HepG2 (cell line): Measurements from ENCODE around the gene ENHO. TPM values are rescaled to one million over a fixed set of nuclear protein-coding genes. Genes with fewer than 3 reads are reported as not detected.

Experiments
- ATAC-seq: fragments of 200-7000 bp; cut with Tn5 transposase; 3 replicates; pipeline ENCODE4 v1.9.1; 2020; ENCODE audit warnings: mild to moderate bottlenecking, moderate library complexity
- BruUV-seq: library from RNA; stranded (reverse); fragments of 400-500 nt; replicated peaks from 2 replicates; lab custom pipeline; 2021; lab: Mats Ljungman, UMichigan
- CTCF ChIA-PET: fragments of 300-600 bp; formaldehyde crosslinking; extraction: SDS; loops from one replicate; lab custom pipeline; 2021; ENCODE audit warnings: low total read pairs, inconsistent platforms, low intra/inter-chr PET ratio; lab: Yijun Ruan, JAX
- POLR2A ChIA-PET: fragments of 350-600 bp; sonication (Branson Sonifier 250); formaldehyde crosslinking; loops from one replicate; lab custom pipeline; 2020; ENCODE audit warnings: antibody characterized with exemption, inconsistent platforms; lab: Yijun Ruan, JAX
- DNase-seq: peaks from one replicate; pipeline ENCODE4 v3.0.0-alpha.2; 2015; ENCODE audit warnings: low spot score
- FAIRE-seq: peaks from 3 replicates; lab custom pipeline; 2011; peaks lifted over from hg19 to GRCh38; lab: Jason Lieb, UNC
- H2AFZ ChIP-seq: one replicate; pipeline ENCODE4 v1.6.1; 2011; ENCODE audit warnings: low read length, inconsistent platforms
- H3K27ac ChIP-seq: fragments of 300-600 bp; 3 replicates; pipeline ENCODE4 v1.8.0; 2011; ENCODE audit warnings: mixed run types, mild to moderate bottlenecking, mixed read lengths, low read length, inconsistent platforms; ENCODE audit not compliant: insufficient read depth; ENCODE audit errors: extremely low read length
- H3K27me3 ChIP-seq, 2 experiments: fragments of 200-600 bp in 1 of 2; 2 replicates in 1 of 2; 3 replicates in 1 of 2; pipeline versions ENCODE4 v1.6.0 to v1.8.0; 2011; ENCODE audit warnings: low read length in 2 of 2, mild to moderate bottlenecking in 2 of 2, moderate library complexity in 2 of 2, inconsistent platforms in 1 of 2; ENCODE audit not compliant: insufficient read depth in 2 of 2, control insufficient read depth in 1 of 2
- H3K36me3 ChIP-seq, 2 experiments: fragments of 200-600 bp in 1 of 2; replicated peaks in 1 of 2; 2 replicates in 1 of 2; 3 replicates in 1 of 2; pipeline versions ENCODE4 v1.5.1 to v1.8.0; 2011; ENCODE audit warnings: low read length in 2 of 2, inconsistent platforms in 1 of 2; ENCODE audit not compliant: insufficient read depth in 2 of 2, control insufficient read depth in 1 of 2
- H3K4me1 ChIP-seq: 2 replicates; pipeline ENCODE4 v1.5.1; 2012; ENCODE audit warnings: low read length, inconsistent platforms; ENCODE audit not compliant: insufficient read depth
- H3K4me2 ChIP-seq: 2 replicates; pipeline ENCODE4 v1.6.0; 2011; ENCODE audit warnings: low read depth, low read length, inconsistent platforms
- H3K4me3 ChIP-seq, 3 experiments: fragments of 200-600 bp in 1 of 3; sonication (generic), shearing (Covaris generic) in 1 of 3; replicated peaks in 1 of 3; 2 replicates each; pipeline ENCODE4 v1.5.1; 2011 to 2016; ENCODE audit warnings: low read length in 3 of 3, inconsistent platforms in 2 of 3, low read depth in 2 of 3, mild to moderate bottlenecking in 2 of 3, control low read depth in 1 of 3, mixed read lengths in 1 of 3; ENCODE audit not compliant: insufficient read depth in 1 of 3
- H3K79me2 ChIP-seq: one replicate; pipeline ENCODE4 v1.6.1; 2011; ENCODE audit warnings: low read length, inconsistent platforms; ENCODE audit not compliant: insufficient read depth
- H3K9ac ChIP-seq: 2 replicates; pipeline ENCODE4 v1.6.0; 2011; ENCODE audit warnings: mild to moderate bottlenecking, low read depth, low read length, inconsistent platforms; ENCODE audit not compliant: insufficient read depth
- H3K9me3 ChIP-seq: 2 replicates; pipeline ENCODE4 v1.5.1; 2012; ENCODE audit warnings: mild to moderate bottlenecking, low read length
- H4K20me1 ChIP-seq: 2 replicates; pipeline ENCODE4 v1.6.0; 2011; ENCODE audit warnings: inconsistent platforms, mild to moderate bottlenecking, low read length, moderate library complexity; ENCODE audit not compliant: insufficient read depth
- CREBL2 ChIP-seq: sonication (generic); formaldehyde crosslinking; IDR thresholded peaks from 2 replicates; pipeline ENCODE4 v1.8.1; 2023; ENCODE audit warnings: missing genetic modification reagents, mild to moderate bottlenecking, borderline replicate concordance
- E2F5 ChIP-seq: sonication (generic); formaldehyde crosslinking; conservative IDR thresholded peaks from 2 replicates; pipeline ENCODE4 v1.4.0; 2020; ENCODE audit warnings: missing genetic modification reagents
- ERF ChIP-seq: IDR thresholded peaks from 2 replicates; pipeline ENCODE4 v1.6.1; 2018; ENCODE audit warnings: missing biosample characterization, missing genetic modification reagents
- HMGXB4 ChIP-seq, 2 experiments: sonication (generic) in 1 of 2; formaldehyde crosslinking in 1 of 2; IDR thresholded peaks; 2 replicates each; pipeline versions ENCODE4 v1.4.0 to v1.6.1; 2018 to 2020; ENCODE audit warnings: missing genetic modification reagents in 2 of 2, borderline replicate concordance in 1 of 2, low read depth in 1 of 2, mild to moderate bottlenecking in 1 of 2, missing biosample characterization in 1 of 2
- RAD51 ChIP-seq: fragments of 450-650 bp; IDR thresholded peaks from 2 replicates; pipeline ENCODE4 v1.6.1; 2016; ENCODE audit warnings: borderline replicate concordance
- TFAP4 ChIP-seq: sonication (generic); IDR thresholded peaks from 2 replicates; pipeline ENCODE4 v1.6.1; 2016; ENCODE audit warnings: low read depth, borderline replicate concordance
- ZBTB33 ChIP-seq: sonication (generic); formaldehyde crosslinking; IDR thresholded peaks from 2 replicates; pipeline ENCODE4 v1.4.0; 2020; ENCODE audit warnings: missing genetic modification reagents
- ZNF33A ChIP-seq: sonication (generic); formaldehyde crosslinking; IDR thresholded peaks from 2 replicates; pipeline ENCODE4 v1.5.1; 2020; ENCODE audit warnings: missing genetic modification reagents, mild to moderate bottlenecking, moderate library complexity, borderline replicate concordance
- ZNF605 ChIP-seq: sonication (generic); formaldehyde crosslinking; IDR thresholded peaks from 2 replicates; pipeline ENCODE4 v1.8.0; 2022; ENCODE audit warnings: mild to moderate bottlenecking, missing genetic modification reagents
- ZNF879 ChIP-seq: sonication (generic); formaldehyde crosslinking; IDR thresholded peaks from 2 replicates; pipeline ENCODE4 v1.8.1; 2023; ENCODE audit warnings: missing genetic modification reagents
- WGBS: methylation state at CpG from one replicate; pipeline ENCODE4 v1.1.6; 2017; ENCODE audit warnings: low lambda C conversion rate; 5-methylcytosine and 5-hydroxymethylcytosine counted together
- in situ Hi-C: cut with HindIII; loops from 2 replicates; pipeline ENCODE4 v1.10.0; 2017; ENCODE audit warnings: low pct_unique_long_range_greater_than_20kb; ENCODE audit not compliant: extremely low pct_ligation_motif_present
- intact Hi-C: fragments of 100-400 bp; cut with micrococcal nuclease; formaldehyde crosslinking; loops from one replicate; pipeline ENCODE4 v1.10.0; 2022; ENCODE audit not compliant: unreplicated experiment
- polyA plus RNA-seq, 8 experiments: library from polyadenylated mRNA; depleted of rRNA in 3 of 8; stranded (reverse) in 7 of 8; unstranded in 1 of 8; fragments of >200 nt; fragmentation: Illumina TruSeq in 4 of 8; extraction: Trizol in 4 of 8; gene quantifications; 2 replicates each; pipeline versions ENCODE4 v1.2.1 to v1.2.3, GENCODE V29; 2011 to 2016; ENCODE audit warnings: low read depth in 4 of 8, missing spikeins in 1 of 8, mixed read lengths in 1 of 8; ENCODE audit not compliant: insufficient read depth in 1 of 8
- total RNA-seq, 5 experiments: library from RNA; depleted of rRNA; stranded (reverse); fragments of >200 nt; fragmentation: Illumina TruSeq; extraction: Trizol; gene quantifications; 2 replicates each; pipeline ENCODE4 v1.2.3, GENCODE V29; 2016; ENCODE audit warnings: low read depth in 1 of 5

ENHO gene
- total and polyA plus RNA-seq, 2 of the 13 experiments (the other 11 are each of a cell fraction or from before 2014, with no cell fraction given), result 0.08 to 0.60 TPM

GRCh38 chr9:34491596-34491995 is 31.2 kb downstream of the ENHO start:
- no peak for TF ChIP-seq ZBTB33 (CRISPR knock-in tag)
- TF ChIP-seq ZNF605 (CRISPR knock-in tag), result no peak
- TF ChIP-seq TFAP4, result no peak
- no peak for TF ChIP-seq ZNF879 (CRISPR knock-in tag)
- no peak for TF ChIP-seq HMGXB4 (CRISPR knock-in tag; IDR thresholded peaks at IDR 0.05; ENCODE audit: borderline replicate concordance in 1 of 2, low read depth in 1 of 2)
- TF ChIP-seq ERF (CRISPR knock-in tag), result no peak
- no peak for TF ChIP-seq E2F5 (CRISPR knock-in tag)
- TF ChIP-seq RAD51, result no peak
- TF ChIP-seq CREBL2 (CRISPR knock-in tag), result no peak
- no peak for TF ChIP-seq ZNF33A
- intact Hi-C loops (no loop called here), in situ Hi-C loops (no loop called here)
- Histone ChIP-seq H3K27me3 (peaks cover 0 to 7% of the 10 kb centered on the region in 2 experiments; a peak in 1 of 5 replicates), H3K36me3 (no peaks in the 10 kb centered on the region), H4K20me1 (no peaks in the 10 kb centered on the region), H2AFZ (no peak overlapping the region), H3K9me3 (no peaks in the 10 kb centered on the region), H3K4me1 (no peaks in the 10 kb centered on the region), H3K9ac (no peak overlapping the region), H3K27ac (no peak overlapping the region), H3K4me3 (no peak overlapping the region), H3K79me2 (no peaks in the 10 kb centered on the region), H3K4me2 (no peak overlapping the region)
- CTCF ChIA-PET, result no interaction called here
- no peak for FAIRE-seq
- POLR2A ChIA-PET, result no interaction called here
- DNase-seq, result no peak
- WGBS, result 0% methylated on average over 2 of the region's 2 CpGs
- ATAC-seq, result no peak
- BruUV-seq, result no TSS peak
